LNCaP clone FGC (cell line): Measurements from ENCODE around the gene TOR1AIP2.

Source experiments
- DNase-seq: peaks from one replicate; pipeline ENCODE4 v3.0.0-alpha.2; 2011; ENCODE audit warnings: low read depth
- H3K4me3 ChIP-seq: 2 replicates; pipeline ENCODE4 v1.5.1; 2011; ENCODE audit warnings: mild to moderate bottlenecking, low read depth, low read length, control low read depth
- TF ChIP-seq, protein P1 (sequence below): IDR thresholded peaks from 2 replicates; pipeline ENCODE4 v1.5.1; 2012; ENCODE audit warnings: mild to moderate bottlenecking; ENCODE audit not compliant: control insufficient read depth, insufficient read depth; ENCODE audit errors: extremely low read depth

The TOR1AIP2 gene

GRCh38 chr1:179876300-179876715 is 1.3 kb downstream of the TOR1AIP2 start:
- no peak for DNase-seq
- TF ChIP-seq, protein P1, sequence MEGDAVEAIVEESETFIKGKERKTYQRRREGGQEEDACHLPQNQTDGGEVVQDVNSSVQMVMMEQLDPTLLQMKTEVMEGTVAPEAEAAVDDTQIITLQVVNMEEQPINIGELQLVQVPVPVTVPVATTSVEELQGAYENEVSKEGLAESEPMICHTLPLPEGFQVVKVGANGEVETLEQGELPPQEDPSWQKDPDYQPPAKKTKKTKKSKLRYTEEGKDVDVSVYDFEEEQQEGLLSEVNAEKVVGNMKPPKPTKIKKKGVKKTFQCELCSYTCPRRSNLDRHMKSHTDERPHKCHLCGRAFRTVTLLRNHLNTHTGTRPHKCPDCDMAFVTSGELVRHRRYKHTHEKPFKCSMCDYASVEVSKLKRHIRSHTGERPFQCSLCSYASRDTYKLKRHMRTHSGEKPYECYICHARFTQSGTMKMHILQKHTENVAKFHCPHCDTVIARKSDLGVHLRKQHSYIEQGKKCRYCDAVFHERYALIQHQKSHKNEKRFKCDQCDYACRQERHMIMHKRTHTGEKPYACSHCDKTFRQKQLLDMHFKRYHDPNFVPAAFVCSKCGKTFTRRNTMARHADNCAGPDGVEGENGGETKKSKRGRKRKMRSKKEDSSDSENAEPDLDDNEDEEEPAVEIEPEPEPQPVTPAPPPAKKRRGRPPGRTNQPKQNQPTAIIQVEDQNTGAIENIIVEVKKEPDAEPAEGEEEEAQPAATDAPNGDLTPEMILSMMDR: no peak
- H3K4me3 ChIP-seq: peak overlapping the region; percentile 32

- peak overlapping the region; percentile 32; the same call in 1 of the 2 replicates for H3K4me3 ChIP-seq
- TF ChIP-seq, protein P1: no peak
- DNase-seq: no peak
These were observed 1.9 kb downstream of the TOR1AIP2 start for GRCh38 chr1:179875596-179876299.

DNA sequence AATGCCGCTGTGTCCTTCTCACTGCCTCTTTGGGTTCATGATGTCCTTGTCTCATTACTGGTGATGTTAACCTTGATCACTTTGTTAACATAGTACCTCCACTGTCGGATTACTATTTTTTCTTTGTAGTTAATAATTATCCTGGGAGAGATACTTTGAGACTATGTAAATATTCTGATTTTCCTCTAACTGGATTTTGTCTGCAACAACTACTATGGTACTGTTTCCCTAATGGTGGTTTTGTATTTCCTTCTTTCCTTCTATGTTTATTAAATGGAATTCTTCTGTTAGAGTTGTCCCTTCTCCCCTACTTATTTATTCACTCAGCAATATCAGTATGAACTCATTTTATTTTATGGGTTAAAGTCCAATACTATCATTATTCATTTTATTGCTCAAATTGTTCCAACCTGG is 4.2 kb downstream of the TOR1AIP2 start:
- DNase-seq: no peak
- no peak overlapping the region for H3K4me3 ChIP-seq
- TF ChIP-seq, protein P1: no peak

DNA sequence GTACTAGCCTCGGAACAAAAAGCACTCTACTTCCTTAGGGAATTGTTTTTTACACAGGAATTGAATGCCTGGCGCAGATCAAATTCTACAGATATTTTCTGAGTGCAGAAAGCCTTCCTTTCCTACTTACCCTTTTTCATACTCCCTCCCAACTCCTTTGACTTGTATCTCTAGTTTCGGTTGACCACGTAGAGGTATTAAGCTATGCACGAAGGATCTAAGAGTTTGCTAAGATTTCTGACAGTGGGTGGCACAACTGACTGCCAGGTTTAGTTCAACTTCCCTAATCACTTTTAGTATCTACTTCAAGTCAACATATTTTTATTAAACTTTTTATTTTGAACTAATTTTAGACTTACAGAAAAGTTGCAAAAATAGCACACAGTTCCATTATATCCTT is 5.0 kb downstream of the TOR1AIP2 start:
- TF ChIP-seq, protein P1: no peak
- DNase-seq: no peak
- H3K4me3 ChIP-seq: no peak overlapping the region

- TF ChIP-seq, protein P1: no peak
- no peak for DNase-seq
- H3K4me3 ChIP-seq: no peak overlapping the region
These were observed 5.7 kb downstream of the TOR1AIP2 start for GRCh38 chr1:179871940-179872339.

DNA sequence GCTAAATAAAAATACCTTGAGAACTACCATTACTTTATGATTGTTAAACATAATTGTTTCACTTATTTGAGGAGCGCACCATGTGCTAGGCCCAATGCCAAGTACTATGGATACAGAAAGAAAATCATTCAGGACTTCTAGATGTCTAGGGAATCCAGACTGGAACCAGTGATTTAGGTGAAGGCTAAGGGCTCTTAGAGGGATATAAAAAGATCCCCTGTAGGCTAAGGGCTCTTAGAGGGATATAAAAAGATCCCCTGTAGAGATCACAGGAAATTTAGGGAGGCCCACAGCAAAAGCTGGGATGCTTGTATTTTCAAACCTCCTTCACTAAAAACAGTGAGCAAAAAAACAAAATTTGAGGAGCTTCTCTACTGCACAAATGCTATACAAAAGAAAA is 6.7 kb downstream of the TOR1AIP2 start:
- H3K4me3 ChIP-seq: no peak overlapping the region
- TF ChIP-seq, protein P1: no peak
- DNase-seq: no peak

DNA sequence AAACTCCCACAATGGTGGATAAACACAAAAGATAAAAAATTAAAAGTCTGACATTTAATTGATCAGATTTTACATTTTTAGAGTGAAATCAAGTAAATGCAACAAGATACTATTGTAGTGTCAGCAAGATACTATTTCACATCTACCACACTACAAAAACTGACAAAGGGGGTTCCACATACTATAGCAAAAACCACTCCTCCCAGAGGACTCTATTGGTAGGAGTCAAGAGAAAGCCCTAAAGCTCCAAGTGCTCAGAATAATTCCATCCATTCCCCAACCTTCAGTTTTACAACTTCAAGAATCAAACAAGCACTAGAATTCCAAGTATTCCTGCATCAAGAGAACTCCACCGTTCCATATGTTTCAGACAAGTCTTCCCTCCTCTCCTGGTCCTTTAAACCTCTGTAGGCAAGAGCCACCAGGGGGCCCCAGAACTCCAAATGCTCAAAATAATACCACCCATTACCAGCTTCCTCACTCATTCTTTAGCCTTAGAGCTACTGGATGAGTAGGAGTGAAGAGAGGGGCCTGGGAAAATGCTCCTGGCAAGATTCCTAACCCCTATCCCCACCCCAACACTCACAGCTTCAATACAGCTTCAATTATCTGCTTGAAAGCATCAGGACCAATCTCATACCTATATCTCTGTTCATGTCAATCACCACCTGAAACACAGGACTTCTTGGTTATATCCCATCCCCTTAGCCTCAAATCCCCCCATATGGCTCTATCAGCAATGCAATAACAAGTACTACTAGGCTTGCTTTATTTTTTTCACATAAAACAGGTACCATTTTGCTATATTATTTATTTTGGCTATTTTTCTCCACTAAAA is 9.9 kb downstream of the TOR1AIP2 start:
- DNase-seq: no peak
- H3K4me3 ChIP-seq: no peak overlapping the region
- TF ChIP-seq, protein P1: peak; percentile 72
